Measurements from ENCODE around the gene KMO. TPM values are rescaled to one million over a fixed set of nuclear protein-coding genes. Genes with fewer than 3 reads are reported as not detected.

The KMO gene
- polyA plus RNA-seq, 2 donors: 0.05 to 0.14 TPM

- Histone ChIP-seq H3K4me1 (ENCODE audit: control insufficient read depth in 2 of 2, insufficient read depth in 2 of 2, low read length in 1 of 2) (no peaks in the 10 kb centered on the region), H3K36me3 (ENCODE audit: control insufficient read depth in 2 of 2, insufficient read depth in 2 of 2, low read length in 1 of 2) (no peaks in the 10 kb centered on the region), H3K4me3 (ENCODE audit: low read depth in 1 of 2, low read length in 2 of 2) (no peak overlapping the region), H3K27ac (ENCODE audit: low read depth in 2 of 2, low read length in 1 of 2) (no peak overlapping the region), H3K9me3 (ENCODE audit: control insufficient read depth in 2 of 2, insufficient read depth in 1 of 2, low read depth in 1 of 2, low read length in 1 of 2) (no peaks in the 10 kb centered on the region), H3K27me3 (ENCODE audit: control insufficient read depth in 1 of 2, insufficient read depth in 2 of 2, low read length in 2 of 2) (no peaks in the 10 kb centered on the region)
- 69 to 74% methylated on average over 5 of the region's 5 CpGs for WGBS, 2 donors
These were observed 1.3 kb downstream of the KMO start for GRCh38 chr1:241533326-241534115.

GRCh38 chr1:241536304-241536703 is 4.1 kb downstream of the KMO start:
- no peaks in the 10 kb centered on the region for H3K4me1 ChIP-seq (ENCODE audit: control insufficient read depth in 2 of 2, insufficient read depth in 2 of 2, low read length in 1 of 2)
- no peak overlapping the region for H3K27ac ChIP-seq (ENCODE audit: low read depth in 2 of 2, low read length in 1 of 2)
- 60 to 68% methylated on average over 1 of the region's 1 CpG for WGBS, 2 donors
- no peaks in the 10 kb centered on the region for H3K36me3 ChIP-seq (ENCODE audit: control insufficient read depth in 2 of 2, insufficient read depth in 2 of 2, low read length in 1 of 2)
- H3K27me3 ChIP-seq (ENCODE audit: control insufficient read depth in 1 of 2, insufficient read depth in 2 of 2, low read length in 2 of 2): no peaks in the 10 kb centered on the region
- no peaks in the 10 kb centered on the region for H3K9me3 ChIP-seq (ENCODE audit: control insufficient read depth in 2 of 2, insufficient read depth in 1 of 2, low read depth in 1 of 2, low read length in 1 of 2)
- no peak overlapping the region for H3K4me3 ChIP-seq (ENCODE audit: low read depth in 1 of 2, low read length in 2 of 2)

DNA sequence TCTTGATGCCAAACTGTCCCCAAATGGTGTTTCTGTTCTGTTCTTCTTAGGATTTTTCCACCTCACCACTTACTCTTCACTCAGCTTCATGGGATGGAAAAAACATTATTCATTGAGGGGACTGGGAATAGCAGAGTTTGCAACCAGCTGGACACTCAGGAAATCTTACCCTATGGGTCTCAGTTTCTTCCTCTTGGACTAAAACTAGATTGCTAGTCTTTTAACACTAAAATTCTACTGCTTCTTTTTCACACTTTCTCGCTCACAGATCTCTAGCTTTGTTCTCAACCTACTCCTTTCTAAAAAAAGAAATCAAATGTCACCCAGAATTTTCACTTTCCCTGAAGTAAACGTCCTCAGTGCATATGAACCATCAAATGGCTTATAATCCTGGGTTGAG is 4.8 kb downstream of the KMO start:
- Histone ChIP-seq H3K4me3 (ENCODE audit: low read depth in 1 of 2, low read length in 2 of 2) (no peak overlapping the region), H3K9me3 (ENCODE audit: control insufficient read depth in 2 of 2, insufficient read depth in 1 of 2, low read depth in 1 of 2, low read length in 1 of 2) (no peaks in the 10 kb centered on the region), H3K27me3 (ENCODE audit: control insufficient read depth in 1 of 2, insufficient read depth in 2 of 2, low read length in 2 of 2) (no peaks in the 10 kb centered on the region), H3K4me1 (ENCODE audit: control insufficient read depth in 2 of 2, insufficient read depth in 2 of 2, low read length in 1 of 2) (no peaks in the 10 kb centered on the region), H3K27ac (ENCODE audit: low read depth in 2 of 2, low read length in 1 of 2) (no peak overlapping the region), H3K36me3 (ENCODE audit: control insufficient read depth in 2 of 2, insufficient read depth in 2 of 2, low read length in 1 of 2) (no peaks in the 10 kb centered on the region)
- 68 to 85% methylated on average over 2 of the region's 2 CpGs for WGBS, 2 donors

- WGBS, 2 donors: 56 to 60% methylated on average over 7 of the region's 7 CpGs
- H3K9me3 ChIP-seq (ENCODE audit: control insufficient read depth in 2 of 2, insufficient read depth in 1 of 2, low read depth in 1 of 2, low read length in 1 of 2): no peaks in the 10 kb centered on the region
- no peak overlapping the region for H3K27ac ChIP-seq (ENCODE audit: low read depth in 2 of 2, low read length in 1 of 2)
These were observed 10.2 kb downstream of the KMO start for GRCh38 chr1:241542199-241542907.

DNA sequence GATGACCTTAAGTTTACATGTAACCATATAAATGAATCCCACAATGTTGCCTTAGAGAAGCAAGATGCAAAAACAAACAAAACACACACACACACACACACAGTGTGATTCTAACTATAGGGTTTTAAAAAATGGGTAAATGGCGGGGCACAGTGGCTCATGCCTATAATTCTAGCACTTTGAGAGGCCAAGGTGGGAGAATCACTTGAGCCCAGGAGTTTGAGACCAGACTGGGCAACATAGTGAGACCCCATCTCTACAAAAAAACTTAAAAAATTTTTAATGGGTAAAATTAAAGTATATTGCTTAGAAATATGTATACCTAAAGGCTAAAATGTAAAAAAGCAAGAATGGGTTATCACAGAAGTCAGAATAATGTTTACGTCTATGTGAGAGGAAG is 15.8 kb downstream of the KMO start:
- no peak overlapping the region for H3K4me3 ChIP-seq (ENCODE audit: low read depth in 1 of 2, low read length in 2 of 2)
- WGBS, 2 donors: 48 to 78% methylated on average over 2 of the region's 2 CpGs
- no peaks in the 10 kb centered on the region for H3K36me3 ChIP-seq (ENCODE audit: control insufficient read depth in 2 of 2, insufficient read depth in 2 of 2, low read length in 1 of 2)
- H3K4me1 ChIP-seq (ENCODE audit: control insufficient read depth in 2 of 2, insufficient read depth in 2 of 2, low read length in 1 of 2): no peaks in the 10 kb centered on the region
- H3K27me3 ChIP-seq (ENCODE audit: control insufficient read depth in 1 of 2, insufficient read depth in 2 of 2, low read length in 2 of 2): no peaks in the 10 kb centered on the region
- H3K9me3 ChIP-seq (ENCODE audit: control insufficient read depth in 2 of 2, insufficient read depth in 1 of 2, low read depth in 1 of 2, low read length in 1 of 2): no peaks in the 10 kb centered on the region
- no peak overlapping the region for H3K27ac ChIP-seq (ENCODE audit: low read depth in 2 of 2, low read length in 1 of 2)

More at GRCh38 chr1:241542199-241542907, 10.2 kb downstream of the KMO start:
- Histone ChIP-seq H3K36me3 (ENCODE audit: control insufficient read depth in 2 of 2, insufficient read depth in 2 of 2, low read length in 1 of 2) (no peaks in the 10 kb centered on the region), H3K27me3 (ENCODE audit: control insufficient read depth in 1 of 2, insufficient read depth in 2 of 2, low read length in 2 of 2) (no peaks in the 10 kb centered on the region), H3K4me3 (ENCODE audit: low read depth in 1 of 2, low read length in 2 of 2) (no peak overlapping the region), H3K4me1 (ENCODE audit: control insufficient read depth in 2 of 2, insufficient read depth in 2 of 2, low read length in 1 of 2) (no peaks in the 10 kb centered on the region)

DNA sequence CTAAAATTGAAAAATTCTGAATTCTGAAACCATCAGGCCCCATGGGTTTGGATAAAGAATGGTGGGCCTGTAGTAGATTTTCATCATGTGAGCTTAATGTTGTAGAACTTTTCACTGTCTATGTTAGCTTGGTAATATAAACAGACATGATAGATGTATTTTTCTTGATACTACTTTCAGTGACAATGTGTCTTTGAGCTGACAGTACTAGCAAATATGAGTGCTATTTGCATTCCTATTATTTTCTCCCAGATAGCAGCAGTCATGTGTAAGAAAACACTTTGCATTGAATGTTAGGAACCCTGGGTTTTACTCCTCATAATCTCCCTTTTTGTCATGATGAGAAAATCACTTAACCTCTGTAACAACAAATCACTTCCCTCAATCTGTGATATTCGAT is 18.1 kb downstream of the KMO start:
- H3K4me3 ChIP-seq (ENCODE audit: low read depth in 1 of 2, low read length in 2 of 2): no peak overlapping the region
- H3K36me3 ChIP-seq (ENCODE audit: control insufficient read depth in 2 of 2, insufficient read depth in 2 of 2, low read length in 1 of 2): no peaks in the 10 kb centered on the region
- H3K4me1 ChIP-seq (ENCODE audit: control insufficient read depth in 2 of 2, insufficient read depth in 2 of 2, low read length in 1 of 2): no peaks in the 10 kb centered on the region
- no peaks in the 10 kb centered on the region for H3K27me3 ChIP-seq (ENCODE audit: control insufficient read depth in 1 of 2, insufficient read depth in 2 of 2, low read length in 2 of 2)
- no peaks in the 10 kb centered on the region for H3K9me3 ChIP-seq (ENCODE audit: control insufficient read depth in 2 of 2, insufficient read depth in 1 of 2, low read depth in 1 of 2, low read length in 1 of 2)
- WGBS, 2 donors: 59 to 62% methylated on average over 1 of the region's 1 CpG
- H3K27ac ChIP-seq (ENCODE audit: low read depth in 2 of 2, low read length in 1 of 2): no peak overlapping the region

DNA sequence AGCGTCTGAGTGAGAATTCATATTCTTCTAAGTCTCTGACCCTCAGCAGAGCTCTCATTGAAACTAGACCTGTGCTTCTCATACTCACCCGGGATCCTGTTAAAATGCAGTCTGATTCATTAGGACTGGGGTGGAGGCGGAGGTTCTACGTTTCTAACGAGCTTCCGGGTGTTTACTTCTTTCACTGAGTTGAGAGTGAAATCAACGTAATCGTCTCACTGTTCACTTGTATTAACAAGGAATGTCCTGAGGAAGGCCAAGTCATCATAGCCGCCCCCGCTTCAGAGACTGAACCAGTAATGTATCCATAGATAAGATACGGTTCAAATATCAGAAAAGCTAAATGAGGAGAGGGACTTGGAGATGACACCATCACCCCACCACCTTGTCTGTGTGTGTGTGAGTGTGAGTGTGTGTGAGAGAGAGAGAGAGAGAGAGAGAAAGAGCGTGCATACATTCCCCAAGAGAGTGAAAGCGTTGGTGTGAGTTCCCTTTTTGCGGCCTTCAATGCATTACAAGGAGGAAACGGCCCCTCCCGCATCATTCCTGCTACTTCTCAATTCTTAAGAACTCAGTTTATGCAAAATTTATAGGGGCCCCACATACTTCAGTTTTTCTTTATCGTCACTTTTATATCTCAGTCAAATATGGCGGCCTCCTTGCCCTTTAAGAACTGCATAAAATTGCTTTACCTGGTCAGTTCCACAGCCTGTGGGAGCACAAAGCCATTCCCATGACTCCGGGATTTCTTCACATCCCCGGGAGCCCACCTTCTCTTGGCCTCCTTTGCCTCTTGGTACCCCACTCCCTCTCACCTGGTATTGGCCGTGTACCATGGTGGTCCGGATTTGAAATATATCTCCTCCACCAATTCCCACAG is 19.8 kb downstream of the KMO start:
- H3K4me3 ChIP-seq (ENCODE audit: low read depth in 1 of 2, low read length in 2 of 2): no peak overlapping the region
- H3K27me3 ChIP-seq (ENCODE audit: control insufficient read depth in 1 of 2, insufficient read depth in 2 of 2, low read length in 2 of 2): no peaks in the 10 kb centered on the region
- WGBS, 2 donors: 76 to 79% methylated on average over 22 of the region's 22 CpGs
- H3K4me1 ChIP-seq (ENCODE audit: control insufficient read depth in 2 of 2, insufficient read depth in 2 of 2, low read length in 1 of 2): no peaks in the 10 kb centered on the region
- H3K36me3 ChIP-seq (ENCODE audit: control insufficient read depth in 2 of 2, insufficient read depth in 2 of 2, low read length in 1 of 2): no peaks in the 10 kb centered on the region
- H3K27ac ChIP-seq (ENCODE audit: low read depth in 2 of 2, low read length in 1 of 2): no peak overlapping the region
- H3K9me3 ChIP-seq (ENCODE audit: control insufficient read depth in 2 of 2, insufficient read depth in 1 of 2, low read depth in 1 of 2, low read length in 1 of 2): no peaks in the 10 kb centered on the region

- Histone ChIP-seq H3K4me3 (ENCODE audit: low read depth in 1 of 2, low read length in 2 of 2) (no peak overlapping the region), H3K36me3 (ENCODE audit: control insufficient read depth in 2 of 2, insufficient read depth in 2 of 2, low read length in 1 of 2) (no peaks in the 10 kb centered on the region), H3K27ac (ENCODE audit: low read depth in 2 of 2, low read length in 1 of 2) (no peak overlapping the region), H3K9me3 (ENCODE audit: control insufficient read depth in 2 of 2, insufficient read depth in 1 of 2, low read depth in 1 of 2, low read length in 1 of 2) (no peaks in the 10 kb centered on the region), H3K27me3 (ENCODE audit: control insufficient read depth in 1 of 2, insufficient read depth in 2 of 2, low read length in 2 of 2) (no peaks in the 10 kb centered on the region), H3K4me1 (ENCODE audit: control insufficient read depth in 2 of 2, insufficient read depth in 2 of 2, low read length in 1 of 2) (no peaks in the 10 kb centered on the region)
- WGBS, 2 donors: 82 to 84% methylated on average over 7 of the region's 7 CpGs
These were observed 21.9 kb downstream of the KMO start for GRCh38 chr1:241553886-241554592.

- Histone ChIP-seq H3K4me1 (ENCODE audit: control insufficient read depth in 2 of 2, insufficient read depth in 2 of 2, low read length in 1 of 2) (no peaks in the 10 kb centered on the region), H3K27me3 (ENCODE audit: control insufficient read depth in 1 of 2, insufficient read depth in 2 of 2, low read length in 2 of 2) (no peaks in the 10 kb centered on the region), H3K27ac (ENCODE audit: low read depth in 2 of 2, low read length in 1 of 2) (no peak overlapping the region), H3K9me3 (ENCODE audit: control insufficient read depth in 2 of 2, insufficient read depth in 1 of 2, low read depth in 1 of 2, low read length in 1 of 2) (no peaks in the 10 kb centered on the region), H3K4me3 (ENCODE audit: low read depth in 1 of 2, low read length in 2 of 2) (no peak overlapping the region), H3K36me3 (ENCODE audit: control insufficient read depth in 2 of 2, insufficient read depth in 2 of 2, low read length in 1 of 2) (no peaks in the 10 kb centered on the region)
- 92 to 93% methylated on average over 3 of the region's 3 CpGs for WGBS, 2 donors
These were observed 23.3 kb downstream of the KMO start for GRCh38 chr1:241555526-241555925.

Measured in esophagus (tissue), 2 donors.